Osteocyte (in vitro differentiated cells): ENCODE results near the gene TMEM250. TPM values are rescaled to one million over a fixed set of nuclear protein-coding genes. Genes with fewer than 3 reads are reported as not detected.
"Not testable (repeated sequence)": the region's sequence is repeated elsewhere in the genome, so short reads cannot be mapped to it uniquely, and the experiment has no call there.

Experiments
- DNase-seq: peaks from one replicate; pipeline ENCODE4 v3.0.0; 2021; ENCODE audit warnings: mixed read lengths; ENCODE audit not compliant: unreplicated experiment; ENCODE audit errors: extremely low spot score
- H3K27ac Mint-ChIP-seq: one replicate; pipeline ENCODE4 v1.8.0; 2021; ENCODE audit warnings: mild to moderate bottlenecking, mixed read lengths; ENCODE audit not compliant: unreplicated experiment
- H3K27me3 Mint-ChIP-seq: one replicate; pipeline ENCODE4 v1.8.0; 2021; ENCODE audit warnings: mixed read lengths; ENCODE audit not compliant: unreplicated experiment
- H3K36me3 Mint-ChIP-seq: one replicate; pipeline ENCODE4 v1.8.0; 2021; ENCODE audit warnings: mixed read lengths; ENCODE audit not compliant: unreplicated experiment
- H3K4me1 Mint-ChIP-seq: one replicate; pipeline ENCODE4 v1.8.0; 2021; ENCODE audit warnings: mixed read lengths; ENCODE audit not compliant: unreplicated experiment
- H3K4me3 Mint-ChIP-seq: one replicate; pipeline ENCODE4 v1.8.0; 2021; ENCODE audit warnings: mild to moderate bottlenecking, moderate library complexity, mixed read lengths; ENCODE audit not compliant: unreplicated experiment
- H3K9me3 Mint-ChIP-seq: one replicate; pipeline ENCODE4 v1.8.0; 2021; ENCODE audit warnings: mixed read lengths; ENCODE audit not compliant: unreplicated experiment
- total RNA-seq: library from RNA; stranded (reverse); gene quantifications from 2 replicates; pipeline ENCODE4 v1.2.1, GENCODE V29; 2021
- TF ChIP-seq, protein P1 (sequence below): fragments of 200-600 bp; sonication (generic); IDR thresholded peaks from 2 replicates; pipeline ENCODE4 v1.5.0; 2021; ENCODE audit warnings: antibody characterized with exemption, mild to moderate bottlenecking, moderate library complexity

Gene TMEM250
- total RNA-seq, 1 donor from 2014 or later: 34.0 TPM

DNA sequence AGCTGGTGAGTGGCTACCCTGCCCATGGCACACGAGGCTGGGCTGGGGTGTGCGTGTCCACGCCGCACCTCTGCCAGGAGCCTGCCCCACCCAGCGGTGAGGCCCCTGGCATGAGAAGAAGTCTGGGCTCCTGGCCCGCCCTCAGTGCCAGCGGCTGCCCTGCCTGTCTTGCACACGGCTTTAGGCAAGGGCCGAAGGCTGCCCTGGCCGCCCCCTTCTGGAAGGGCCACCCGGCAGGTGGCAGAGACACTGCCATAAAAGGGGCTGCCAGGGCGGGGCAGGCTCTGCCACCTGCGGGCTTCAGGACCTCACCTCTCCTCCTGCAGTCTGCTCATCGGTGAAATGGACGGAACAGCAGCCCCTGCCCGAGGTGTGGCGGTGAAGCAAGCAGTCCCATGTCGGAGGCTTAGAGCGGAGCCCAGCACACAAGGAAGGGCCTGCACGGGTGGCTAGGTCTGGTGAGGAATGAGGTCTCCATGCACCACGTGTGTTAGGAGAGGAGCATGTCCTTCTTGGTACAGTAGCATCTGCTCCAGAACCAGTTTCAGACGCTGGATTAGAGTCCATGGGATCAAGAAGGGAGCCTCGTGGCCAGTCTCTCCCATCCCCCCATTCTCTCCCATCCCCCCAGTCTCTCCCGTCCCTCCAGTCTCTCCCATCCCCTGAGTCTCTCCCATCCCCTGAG lies 34.8 kb upstream of the TMEM250 start:
- TF ChIP-seq, protein P1, sequence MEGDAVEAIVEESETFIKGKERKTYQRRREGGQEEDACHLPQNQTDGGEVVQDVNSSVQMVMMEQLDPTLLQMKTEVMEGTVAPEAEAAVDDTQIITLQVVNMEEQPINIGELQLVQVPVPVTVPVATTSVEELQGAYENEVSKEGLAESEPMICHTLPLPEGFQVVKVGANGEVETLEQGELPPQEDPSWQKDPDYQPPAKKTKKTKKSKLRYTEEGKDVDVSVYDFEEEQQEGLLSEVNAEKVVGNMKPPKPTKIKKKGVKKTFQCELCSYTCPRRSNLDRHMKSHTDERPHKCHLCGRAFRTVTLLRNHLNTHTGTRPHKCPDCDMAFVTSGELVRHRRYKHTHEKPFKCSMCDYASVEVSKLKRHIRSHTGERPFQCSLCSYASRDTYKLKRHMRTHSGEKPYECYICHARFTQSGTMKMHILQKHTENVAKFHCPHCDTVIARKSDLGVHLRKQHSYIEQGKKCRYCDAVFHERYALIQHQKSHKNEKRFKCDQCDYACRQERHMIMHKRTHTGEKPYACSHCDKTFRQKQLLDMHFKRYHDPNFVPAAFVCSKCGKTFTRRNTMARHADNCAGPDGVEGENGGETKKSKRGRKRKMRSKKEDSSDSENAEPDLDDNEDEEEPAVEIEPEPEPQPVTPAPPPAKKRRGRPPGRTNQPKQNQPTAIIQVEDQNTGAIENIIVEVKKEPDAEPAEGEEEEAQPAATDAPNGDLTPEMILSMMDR: no peak
- Mint-ChIP-seq H3K27ac (no peak overlapping the region), H3K4me3 (no peak overlapping the region), H3K9me3 (no peaks in the 10 kb centered on the region), H3K4me1 (no peaks in the 10 kb centered on the region), H3K36me3 (no peaks in the 10 kb centered on the region), H3K27me3 (peaks cover 19% of the 10 kb centered on the region)
- DNase-seq: no peak

DNA sequence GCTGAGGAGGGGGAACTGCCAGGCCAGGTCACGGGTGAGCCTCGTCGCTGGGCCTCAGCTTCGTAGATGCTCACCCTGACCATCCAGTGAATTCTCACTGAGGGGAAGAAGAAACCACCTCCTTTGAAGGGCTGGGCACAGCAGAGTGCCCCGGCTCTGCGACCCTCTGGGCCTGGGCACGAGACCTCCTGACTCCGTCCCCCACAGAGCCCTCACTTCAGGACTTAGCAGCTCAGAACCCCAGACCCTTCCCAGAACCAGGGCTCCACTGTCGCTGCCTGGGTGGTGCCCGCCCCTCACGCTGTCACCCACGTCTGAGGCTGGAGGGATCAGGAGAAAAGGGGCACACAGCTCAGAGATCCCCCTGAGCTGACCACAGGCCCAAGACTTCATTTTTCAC lies 34.3 kb upstream of the TMEM250 start:
- Mint-ChIP-seq H3K4me3 (no peak overlapping the region), H3K4me1 (no peaks in the 10 kb centered on the region), H3K27me3 (peaks cover 19% of the 10 kb centered on the region), H3K27ac (no peak overlapping the region), H3K9me3 (no peaks in the 10 kb centered on the region), H3K36me3 (no peaks in the 10 kb centered on the region)
- no peak for DNase-seq
- TF ChIP-seq, protein P1: no peak

DNA sequence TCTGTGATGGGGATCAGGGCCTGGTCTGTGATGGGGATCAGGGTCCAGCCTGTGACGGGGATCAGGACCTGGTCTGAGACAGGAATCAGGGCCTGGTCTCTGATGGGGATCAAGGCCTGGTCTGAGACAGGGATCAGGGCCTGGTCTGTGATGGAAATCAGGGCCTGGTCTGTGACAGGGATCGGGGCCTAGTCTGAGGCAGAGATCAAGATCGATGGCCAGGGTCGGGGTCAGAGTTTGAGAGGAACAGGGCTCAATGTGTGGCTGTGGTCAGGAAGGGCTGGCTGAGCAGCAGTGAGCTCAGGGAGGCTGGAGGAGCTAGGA lies 33.8 kb upstream of the TMEM250 start:
- Mint-ChIP-seq H3K4me1 (no peaks in the 10 kb centered on the region), H3K9me3 (no peaks in the 10 kb centered on the region), H3K4me3 (no peak overlapping the region), H3K27ac (no peak overlapping the region), H3K27me3 (peaks cover 17% of the 10 kb centered on the region), H3K36me3 (no peaks in the 10 kb centered on the region)
- no peak for DNase-seq
- TF ChIP-seq, protein P1: no peak

DNA sequence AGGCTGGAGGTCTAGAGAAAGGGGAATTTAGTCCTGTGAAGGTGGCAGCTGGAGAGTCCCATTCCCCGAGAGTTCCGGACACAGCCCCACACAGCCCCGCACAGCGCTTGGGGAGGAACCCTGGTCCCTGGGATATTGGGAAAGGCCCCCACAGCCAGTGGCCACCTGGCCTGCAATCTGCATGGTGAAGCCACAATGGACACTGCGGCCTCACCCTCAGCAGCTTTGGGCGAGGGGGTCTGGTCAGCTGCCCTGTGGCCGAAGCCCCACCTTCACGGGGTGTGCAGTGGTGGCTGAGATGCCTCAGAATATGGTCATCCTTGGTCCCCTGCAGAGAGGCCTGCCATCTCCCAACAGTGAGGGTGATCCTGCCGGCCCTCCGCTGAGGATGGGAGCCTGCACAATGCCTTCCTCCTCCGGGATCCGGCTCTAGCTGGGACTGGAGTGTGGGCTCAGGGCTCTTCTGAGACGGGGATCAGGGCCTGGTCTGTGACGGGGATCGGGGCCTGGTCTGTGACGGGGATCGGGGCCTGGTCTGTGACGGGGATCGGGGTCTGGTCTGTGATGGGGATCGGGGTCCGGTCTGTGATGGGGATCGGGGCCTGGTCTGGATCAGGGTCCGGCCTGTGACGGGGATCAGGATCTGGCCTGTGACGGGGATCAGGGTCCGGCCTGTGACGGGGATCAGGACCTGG lies 33.3 kb upstream of the TMEM250 start:
- H3K9me3 Mint-ChIP-seq: no peaks in the 10 kb centered on the region
- H3K4me1 Mint-ChIP-seq: no peaks in the 10 kb centered on the region
- no peaks in the 10 kb centered on the region for H3K36me3 Mint-ChIP-seq
- no peak overlapping the region for H3K4me3 Mint-ChIP-seq
- H3K27me3 Mint-ChIP-seq: peaks cover 15% of the 10 kb centered on the region
- no peak overlapping the region for H3K27ac Mint-ChIP-seq
- TF ChIP-seq, protein P1: no peak
- DNase-seq: no peak

DNA sequence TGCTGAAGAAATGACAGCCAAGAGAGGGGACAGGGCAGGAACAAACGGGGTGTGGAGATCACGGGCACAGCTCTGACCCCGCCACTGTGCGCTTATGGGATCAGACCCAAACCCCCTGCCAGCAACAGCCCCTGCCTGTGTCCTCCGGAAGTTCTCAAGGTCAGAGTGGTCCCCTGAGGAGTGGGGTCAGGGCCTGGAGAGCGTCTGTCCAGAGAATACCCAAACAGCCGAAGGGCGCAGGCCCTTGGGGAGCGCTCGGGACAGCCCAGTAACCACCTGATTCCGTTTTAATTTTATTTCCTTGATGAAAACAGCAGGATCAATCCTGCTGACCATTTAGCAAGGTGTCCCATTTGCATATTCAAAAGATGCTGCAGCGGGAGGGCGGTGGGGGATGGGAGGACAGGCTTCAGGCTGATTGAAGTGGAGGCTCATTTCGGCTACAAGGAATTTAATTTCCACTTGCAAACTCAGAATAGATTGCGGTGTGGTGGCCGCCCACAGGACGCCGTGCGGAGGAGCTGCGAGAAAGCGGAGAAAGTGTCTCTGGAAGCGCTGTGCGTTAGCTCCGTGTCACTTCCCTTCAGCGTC lies 32.6 kb upstream of the TMEM250 start:
- Mint-ChIP-seq H3K27ac (no peak overlapping the region), H3K36me3 (no peaks in the 10 kb centered on the region), H3K27me3 (peaks cover 10% of the 10 kb centered on the region), H3K4me3 (no peak overlapping the region), H3K4me1 (no peaks in the 10 kb centered on the region), H3K9me3 (no peaks in the 10 kb centered on the region)
- TF ChIP-seq, protein P1: no peak
- DNase-seq: no peak

DNA sequence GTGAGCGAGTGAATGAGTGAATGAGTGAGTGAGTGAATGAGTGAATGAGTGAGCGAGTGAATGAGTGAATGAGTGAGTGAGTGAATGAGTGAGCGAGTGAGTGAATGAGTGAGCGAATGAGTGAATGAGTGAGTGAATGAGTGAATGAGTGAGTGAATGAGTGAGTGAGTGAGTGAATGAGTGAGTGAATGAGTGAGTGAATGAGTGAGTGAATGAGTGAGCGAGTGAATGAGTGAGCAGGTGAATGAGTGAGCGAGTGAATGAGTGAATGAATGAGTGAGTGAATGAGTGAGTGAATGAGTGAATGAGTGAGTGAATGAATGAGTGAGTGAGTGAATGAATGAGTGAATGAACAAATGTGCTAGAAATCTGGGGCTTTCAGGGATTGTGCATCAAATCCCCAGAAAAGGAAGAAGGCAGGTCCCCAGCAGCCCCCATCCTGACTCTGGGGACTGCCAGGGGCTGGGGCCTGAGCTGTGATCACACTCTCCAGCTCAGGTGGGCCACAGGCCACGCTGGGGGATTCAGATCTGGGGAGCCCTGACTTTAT lies 32.1 kb upstream of the TMEM250 start:
- H3K36me3 Mint-ChIP-seq, H3K4me3 Mint-ChIP-seq, H3K27ac Mint-ChIP-seq, DNase-seq, H3K4me1 Mint-ChIP-seq, H3K9me3 Mint-ChIP-seq: not testable (repeated sequence)
- H3K27me3 Mint-ChIP-seq: peaks cover 10% of the 10 kb centered on the region
